ENCODE results near the gene NFXL1.
"Not testable (repeated sequence)": the region's sequence is repeated elsewhere in the genome, so short reads cannot be mapped to it uniquely, and the experiment has no call there.

The NFXL1 gene

DNA sequence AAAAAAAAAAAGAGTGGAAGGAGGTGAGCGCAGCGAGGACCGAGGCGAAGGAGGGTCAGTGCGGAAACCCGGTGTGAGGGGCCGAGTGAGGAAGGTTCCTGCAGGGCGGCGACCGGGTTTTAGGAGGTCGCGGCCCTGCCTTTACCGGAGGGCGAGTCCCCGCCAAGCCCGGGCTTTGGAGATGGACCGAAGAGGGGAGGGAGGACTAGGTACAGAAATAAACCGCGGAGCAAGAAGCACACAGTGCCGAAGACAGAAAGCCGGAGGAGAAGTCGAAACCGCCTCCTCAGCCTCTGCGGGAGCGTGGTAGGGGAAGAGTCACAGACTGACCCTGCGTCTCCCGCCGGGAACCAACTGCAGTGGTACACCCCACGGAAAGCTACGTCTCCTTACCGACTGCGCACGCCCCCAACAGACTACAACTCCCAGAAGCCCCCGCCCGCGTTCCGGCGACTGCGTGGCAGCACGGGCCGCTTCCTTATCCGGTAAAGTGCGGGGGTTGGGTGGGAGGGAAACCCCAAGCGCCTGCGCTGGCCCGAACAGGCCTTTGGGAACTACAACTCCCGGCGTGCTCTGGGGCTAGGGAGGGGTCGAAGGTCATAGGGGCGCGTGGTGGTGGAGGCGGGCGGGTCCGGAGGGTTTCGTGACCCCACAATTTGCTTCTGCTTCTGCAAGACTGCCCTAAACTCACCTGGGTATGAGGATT is at the start of gene NFXL1:
Gene NFXL1 (minus strand): TSS at position 364 of the 706 bp plus-strand sequence. CDS start 380 bp downstream, outside the sequence.
- peak; percentile 95 for DNase-seq

DNA sequence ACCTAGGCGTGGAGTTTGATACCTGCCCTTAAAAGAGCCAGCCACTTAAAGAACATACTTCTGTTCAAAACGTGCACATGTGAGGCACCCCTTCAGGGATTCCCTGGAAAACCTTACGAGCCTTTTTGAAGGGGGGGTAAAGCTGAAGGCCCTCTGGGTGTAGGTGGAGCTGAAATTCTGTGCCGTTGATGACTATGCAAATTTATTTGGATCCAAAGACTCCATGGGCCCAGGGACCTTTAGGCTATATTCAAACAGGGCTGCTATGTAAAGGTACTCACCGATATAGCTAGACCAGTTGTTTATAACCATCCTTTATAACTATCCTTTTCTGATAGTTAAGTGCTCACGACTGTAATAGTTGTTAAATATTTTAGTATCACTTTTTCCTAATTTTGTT is 40.3 kb upstream of the NFXL1 start:
- no peak for DNase-seq

DNA sequence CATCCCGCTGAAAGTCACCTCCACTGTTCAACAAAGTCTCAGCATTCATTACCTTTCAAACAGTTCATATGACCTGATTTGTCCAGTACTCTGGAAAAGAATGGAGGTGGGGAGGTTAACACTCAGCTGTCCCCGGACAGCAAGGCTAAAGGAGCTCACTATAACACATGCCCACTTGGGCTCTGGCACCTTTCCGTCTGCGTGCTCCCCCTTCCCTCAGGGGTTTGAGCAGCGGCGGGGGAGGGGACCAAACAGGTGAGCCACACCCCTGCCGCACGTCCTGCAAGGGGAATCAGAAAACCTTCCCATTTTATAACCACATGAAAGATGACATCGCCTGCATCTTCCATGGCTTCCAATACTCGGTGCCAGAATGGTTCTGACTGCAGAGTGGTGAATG is 39.9 kb upstream of the NFXL1 start:
- DNase-seq: no peak

DNA sequence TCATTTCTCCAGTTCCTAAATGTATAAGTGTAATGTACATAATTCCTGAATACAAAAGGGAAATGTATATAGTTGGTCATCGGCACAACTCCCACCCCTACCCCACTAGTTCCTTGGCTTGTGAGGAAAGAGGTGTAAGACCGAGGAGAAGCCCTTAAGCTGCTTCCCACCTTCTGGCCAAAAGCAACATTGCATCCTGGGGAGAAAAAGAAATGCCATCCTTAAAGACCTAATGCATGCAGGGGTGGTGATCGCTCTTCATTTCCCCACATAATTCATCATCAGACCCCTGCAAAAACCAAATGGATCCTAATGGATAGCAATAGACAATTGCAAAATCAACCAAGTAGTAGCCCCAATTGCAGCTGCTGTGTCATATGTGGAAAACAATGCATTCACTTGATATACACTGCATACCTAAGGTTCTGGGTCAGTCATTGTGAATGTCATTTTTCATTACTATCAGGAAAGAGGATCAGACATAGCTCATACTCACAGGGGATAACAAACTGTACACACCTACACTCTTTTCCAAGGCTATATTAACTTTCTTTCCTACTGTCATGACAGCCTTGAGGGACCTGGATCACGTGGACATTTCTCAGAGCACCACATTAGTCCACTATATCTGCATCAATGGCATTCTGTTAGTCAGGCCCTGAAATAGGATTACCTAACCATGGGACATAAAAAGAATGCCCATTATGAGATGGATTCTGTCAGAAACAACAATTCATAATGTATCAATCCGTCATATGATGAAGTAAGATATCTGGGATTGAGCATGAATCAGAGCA is 31.7 kb upstream of the NFXL1 start:
- no peak for DNase-seq

DNA sequence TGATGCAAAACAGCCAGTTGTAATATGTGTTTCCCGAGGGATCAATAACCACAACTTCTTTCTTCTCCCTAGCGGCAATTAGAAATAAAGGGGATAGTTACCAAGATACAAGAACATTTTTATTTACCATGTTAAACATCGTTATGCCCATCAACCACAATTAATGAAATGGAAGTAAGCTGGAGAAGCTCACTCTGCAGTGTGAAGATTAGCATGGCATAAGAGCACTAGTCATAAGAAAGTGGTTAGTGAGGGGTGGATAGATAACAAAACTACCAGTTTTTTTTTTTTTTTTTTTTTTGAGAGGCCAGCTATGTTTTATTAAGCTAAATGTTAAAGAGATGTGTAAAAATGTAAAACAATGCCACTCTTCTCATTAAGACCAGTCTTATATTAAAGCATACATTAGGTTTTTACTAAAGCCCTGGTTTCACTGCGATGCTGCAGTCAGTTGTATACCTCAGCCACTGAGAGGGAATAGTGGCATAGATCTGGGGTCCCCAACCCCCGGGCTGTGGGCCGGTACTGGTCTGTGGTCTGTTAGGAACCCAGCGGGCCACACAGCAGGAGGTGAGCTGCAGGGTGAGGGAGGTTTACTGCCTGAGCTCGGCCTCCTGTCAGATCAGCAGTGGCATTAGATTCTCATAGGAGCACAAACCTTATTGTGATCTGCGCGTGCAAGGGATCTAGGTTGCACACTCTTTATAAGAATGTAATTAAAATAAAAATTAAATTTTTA is 27.9 kb upstream of the NFXL1 start:
- DNase-seq: no peak

DNA sequence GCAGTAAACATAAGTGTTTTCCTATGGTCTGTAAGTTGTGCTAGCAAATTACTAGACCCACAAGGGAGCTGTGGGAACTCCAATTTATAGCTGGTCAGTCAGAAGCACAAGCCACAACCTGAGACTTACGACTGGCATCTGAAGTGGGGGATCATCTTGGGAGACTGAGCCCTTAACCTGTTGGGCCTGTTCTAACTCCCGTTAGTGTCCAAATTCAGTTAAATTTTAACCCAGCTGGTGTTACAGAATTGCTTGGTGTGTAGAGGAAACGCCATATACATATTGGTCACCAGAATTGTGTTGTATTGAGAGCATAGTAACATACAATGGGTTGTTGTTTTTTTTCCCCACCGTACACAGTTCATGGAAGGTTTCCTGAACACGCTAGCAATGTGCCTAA is 25.1 kb upstream of the NFXL1 start:
- no peak for DNase-seq

DNA sequence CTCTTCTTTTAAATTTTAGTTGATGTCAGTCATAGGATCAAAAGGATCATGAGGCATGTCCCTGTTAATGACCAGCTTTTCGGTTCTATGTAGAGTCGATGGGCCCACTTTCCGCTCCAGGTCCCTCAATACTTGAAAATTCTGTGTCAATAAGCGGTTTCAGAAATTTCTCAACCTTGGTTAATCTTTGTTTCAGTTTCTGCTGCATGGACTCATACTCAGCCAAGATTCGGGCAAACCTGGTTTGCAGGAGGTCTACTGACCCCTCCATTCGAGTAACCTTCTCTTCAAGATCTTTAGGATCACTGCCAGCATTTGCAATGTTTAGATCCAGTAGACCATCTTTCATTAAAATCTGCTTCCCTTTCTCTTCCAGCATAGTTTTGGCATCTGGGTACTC is 22.0 kb upstream of the NFXL1 start:
- DNase-seq: no peak

DNA sequence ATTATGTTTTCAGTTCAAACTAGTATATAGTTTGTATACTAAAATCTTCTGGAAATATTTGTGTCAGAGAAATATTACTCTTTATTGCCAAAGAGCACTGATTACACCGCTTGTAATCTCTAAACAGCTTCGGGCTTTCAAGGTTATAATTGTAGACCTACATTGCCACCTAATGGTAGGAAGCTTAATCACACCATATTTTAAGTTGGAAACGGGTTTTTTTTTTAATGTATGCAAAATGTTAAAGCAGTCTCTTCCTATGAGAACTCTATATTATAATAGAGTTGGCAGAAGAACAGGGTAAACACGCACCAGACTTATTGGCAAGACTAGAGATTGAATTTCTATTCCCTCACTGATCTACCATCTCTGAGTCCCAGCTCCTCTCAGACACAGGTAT is 19.5 kb upstream of the NFXL1 start:
- peak; percentile 52 for DNase-seq

DNA sequence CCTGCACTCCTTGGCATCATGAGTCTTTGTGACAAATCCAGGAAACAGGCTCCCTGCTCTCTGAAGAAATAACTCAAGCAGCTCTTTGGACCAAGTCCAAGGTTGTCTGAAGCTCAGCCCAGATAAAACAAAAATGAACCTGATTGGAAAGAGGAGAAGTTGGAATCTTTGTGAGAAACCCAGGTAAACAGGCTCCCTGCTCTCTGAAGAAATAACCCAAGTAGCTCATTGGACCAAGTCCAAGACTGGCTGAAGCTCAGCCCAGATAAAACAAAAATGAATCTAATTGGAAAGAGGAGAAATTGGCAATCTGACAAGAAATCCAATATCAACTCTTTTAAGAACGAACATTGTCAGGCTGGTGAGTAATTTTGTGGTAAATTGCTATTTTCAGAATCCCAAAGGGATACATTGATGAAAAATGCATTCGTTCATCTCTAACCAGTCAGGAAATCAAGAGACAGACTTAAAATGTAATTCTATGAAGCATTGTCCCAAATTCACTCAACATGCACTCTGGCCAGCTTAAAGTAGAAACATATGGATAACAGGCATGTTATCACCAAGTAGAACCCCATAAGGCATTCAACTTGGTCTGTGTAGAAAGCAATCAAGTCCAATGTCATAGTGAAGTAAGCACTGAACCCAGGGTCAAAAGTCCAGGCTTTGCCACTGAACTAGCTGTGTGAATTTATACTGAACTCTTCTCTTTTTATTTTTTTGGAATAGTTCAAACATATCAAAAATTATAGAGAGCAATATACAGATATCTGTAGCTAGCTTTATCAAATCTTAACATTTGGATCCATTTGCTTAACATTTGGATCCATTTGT is 16.8 kb upstream of the NFXL1 start:
- no peak for DNase-seq

DNA sequence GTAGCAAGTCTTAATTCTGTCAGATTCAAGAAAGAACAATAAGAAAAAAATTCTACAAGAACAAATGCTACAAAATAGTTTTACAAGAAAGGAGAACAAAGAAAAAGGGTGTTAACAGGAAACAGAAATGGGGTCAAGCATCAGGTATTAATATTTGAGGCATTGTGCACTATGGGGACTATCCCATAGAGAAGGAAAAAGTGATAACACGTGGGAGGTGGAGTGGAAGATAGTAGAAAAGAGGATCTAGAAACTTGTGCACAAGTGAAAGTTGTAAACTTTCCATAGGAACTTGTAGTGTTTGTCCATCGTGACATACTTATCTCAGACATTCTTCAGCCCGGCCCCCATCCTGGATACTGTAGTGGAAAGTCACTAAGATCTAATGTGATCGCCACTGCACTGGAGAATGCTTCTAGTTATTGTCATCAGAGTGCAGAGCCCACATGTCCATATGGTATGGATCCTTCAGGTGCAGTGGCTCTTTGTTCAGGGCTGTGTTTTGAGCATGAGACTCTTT is 15.4 kb upstream of the NFXL1 start:
- no peak for DNase-seq

DNA sequence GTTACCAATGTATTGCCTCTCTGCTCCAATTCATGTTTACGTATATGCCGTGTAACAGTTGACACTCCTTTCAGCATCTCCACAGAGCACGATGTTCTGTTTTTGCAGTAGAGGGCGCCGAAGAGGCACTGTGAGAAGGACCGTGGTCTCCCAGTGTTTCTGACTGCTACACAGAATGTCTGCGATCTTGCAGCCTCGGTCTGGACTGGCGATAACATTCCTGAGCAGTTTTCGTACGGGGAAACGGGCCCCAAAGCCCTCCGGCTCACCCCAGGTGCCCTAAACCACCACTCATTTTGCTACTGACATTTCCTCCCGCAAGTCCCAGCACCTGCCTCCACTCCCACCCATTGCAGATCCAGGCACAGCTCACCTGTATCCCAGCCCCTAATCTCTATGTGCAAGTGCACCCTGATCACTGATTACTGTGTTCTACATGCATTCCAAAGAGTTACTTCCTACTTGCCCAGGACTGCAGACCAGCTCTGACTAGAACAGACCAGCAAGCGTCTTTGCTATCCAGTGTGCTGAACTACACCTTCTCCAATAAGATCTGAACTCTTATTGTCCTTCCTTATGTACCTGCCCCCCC is 12.4 kb upstream of the NFXL1 start:
- DNase-seq: peak; percentile 59

DNA sequence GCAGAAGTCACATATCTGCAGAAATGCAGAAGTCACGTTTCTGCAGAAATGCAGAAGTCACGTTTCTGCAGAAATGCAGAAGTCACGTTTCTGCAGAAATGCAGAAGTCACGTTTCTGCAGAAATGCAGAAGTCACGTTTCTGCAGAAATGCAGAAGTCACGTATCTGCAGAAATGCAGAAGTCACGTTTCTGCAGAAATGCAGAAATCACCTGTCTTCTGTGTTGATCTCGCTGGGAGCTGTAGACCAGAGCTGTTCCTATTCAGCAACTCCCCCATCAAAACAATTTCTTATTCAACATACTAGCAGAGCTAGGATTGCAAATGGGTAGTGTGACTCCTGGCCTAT is 8.9 kb upstream of the NFXL1 start:
- DNase-seq: not testable (repeated sequence)

DNA sequence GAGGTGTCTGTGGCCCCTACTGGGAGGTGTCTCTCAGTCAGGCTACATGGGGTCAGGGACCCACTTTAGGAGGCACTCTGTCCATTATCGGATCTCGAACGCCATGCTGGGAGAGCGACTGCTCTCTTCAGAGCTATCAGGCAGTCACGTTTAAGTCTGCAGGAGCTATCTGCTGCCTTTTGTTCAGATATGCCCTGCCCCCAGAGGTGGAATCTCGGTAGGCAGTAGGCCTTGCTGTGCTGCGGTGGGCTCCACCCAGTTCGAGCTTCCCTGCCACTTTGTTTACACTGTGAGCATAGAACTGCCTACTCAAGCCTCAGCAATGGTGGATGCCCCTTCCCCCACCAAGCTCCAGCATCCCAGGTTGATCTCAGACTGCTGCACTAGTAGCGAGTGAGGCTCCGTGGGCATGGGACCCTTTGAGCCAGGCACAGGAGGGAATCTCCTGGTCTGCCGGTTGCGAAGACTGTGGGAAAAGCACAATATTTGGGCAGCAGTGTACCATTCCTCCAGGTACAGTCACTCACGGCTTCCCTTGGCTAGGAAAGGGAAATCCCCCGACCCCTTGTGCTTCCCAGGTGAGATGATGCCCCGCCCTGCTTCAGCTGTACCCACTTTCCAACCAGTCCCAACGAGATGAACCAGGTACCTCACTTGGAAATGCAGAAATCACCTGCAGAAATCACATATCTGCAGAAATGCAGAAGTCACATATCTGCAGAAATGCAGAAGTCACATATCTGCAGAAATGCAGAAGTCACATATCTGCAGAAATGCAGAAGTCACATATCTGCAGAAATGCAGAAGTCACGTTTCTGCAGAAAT is 8.3 kb upstream of the NFXL1 start:
- DNase-seq: not testable (repeated sequence)

DNA sequence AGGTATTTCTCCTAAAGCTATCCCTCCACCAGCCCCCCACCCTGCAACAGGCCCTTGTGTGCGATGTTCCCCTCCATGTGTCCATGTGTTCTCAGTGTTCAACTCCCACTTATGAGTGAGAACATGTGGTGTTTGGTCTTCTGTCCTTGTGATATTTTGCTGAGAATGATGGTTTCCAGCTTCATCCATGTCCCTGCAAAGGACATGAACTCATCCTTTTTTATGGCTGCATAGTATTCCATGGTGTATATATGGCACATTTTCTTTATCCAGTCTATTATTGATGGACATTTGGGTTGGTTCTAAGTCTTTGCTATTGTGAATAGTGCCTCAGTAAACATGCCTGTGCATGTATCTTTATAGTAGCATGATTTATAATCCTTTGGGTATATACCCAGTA is 2.8 kb upstream of the NFXL1 start:
- DNase-seq: not testable (repeated sequence)

DNA sequence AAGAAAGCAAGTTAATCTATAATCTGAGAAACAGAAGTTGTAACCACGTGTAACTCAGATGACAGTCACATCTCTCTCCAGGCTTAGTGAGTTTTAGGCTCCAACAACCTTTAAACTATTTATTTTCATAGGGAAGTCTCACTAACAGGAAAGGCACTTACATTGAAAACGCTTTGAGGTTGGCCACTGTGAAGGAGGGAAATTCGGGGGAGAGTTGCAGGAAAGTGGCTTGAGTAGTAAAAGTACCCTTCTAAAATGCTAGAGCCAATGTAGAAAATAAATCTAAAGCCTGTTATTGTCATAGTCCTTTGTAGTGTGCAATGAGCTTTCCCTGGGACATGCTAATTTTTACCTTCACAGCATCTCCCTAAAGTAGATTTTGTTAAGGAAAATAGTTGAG is 995 bp upstream of the NFXL1 start:
- no peak for DNase-seq

DNA sequence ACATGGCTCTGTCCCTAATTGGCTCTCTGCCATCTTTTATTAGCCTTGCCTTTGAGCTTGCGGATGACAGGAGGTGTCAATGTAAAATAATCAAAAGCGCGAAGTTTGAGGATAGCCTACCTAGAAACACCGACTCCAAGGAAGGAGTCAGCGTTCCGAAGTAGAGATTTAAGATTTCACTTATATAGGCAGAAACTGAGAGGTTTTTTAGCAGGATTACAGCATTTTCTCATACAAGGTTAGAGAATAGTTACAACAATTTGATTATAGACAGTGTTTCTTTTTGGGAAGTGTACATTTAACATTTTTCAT is 499 bp upstream of the NFXL1 start:
- DNase-seq: no peak

DNA sequence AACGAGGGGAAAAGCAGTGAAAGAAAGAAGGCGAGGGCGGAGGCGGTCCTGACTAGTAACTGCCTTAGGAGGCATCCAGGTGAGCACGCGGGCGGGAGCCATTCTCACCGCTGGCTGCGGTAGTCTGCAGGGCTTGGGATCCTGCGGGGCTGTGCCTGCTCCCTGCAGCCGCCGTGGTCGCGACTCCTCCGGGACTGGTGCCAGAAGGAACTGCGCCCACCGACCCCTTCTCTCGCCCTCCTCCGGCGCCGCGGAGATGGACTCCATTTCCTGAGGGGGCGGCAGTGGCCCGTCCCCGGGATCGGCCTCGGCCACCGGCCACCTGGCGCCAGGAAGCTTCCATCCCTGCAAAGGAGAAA is 543 bp downstream of the NFXL1 start:
- peak; percentile 25 for DNase-seq

DNA sequence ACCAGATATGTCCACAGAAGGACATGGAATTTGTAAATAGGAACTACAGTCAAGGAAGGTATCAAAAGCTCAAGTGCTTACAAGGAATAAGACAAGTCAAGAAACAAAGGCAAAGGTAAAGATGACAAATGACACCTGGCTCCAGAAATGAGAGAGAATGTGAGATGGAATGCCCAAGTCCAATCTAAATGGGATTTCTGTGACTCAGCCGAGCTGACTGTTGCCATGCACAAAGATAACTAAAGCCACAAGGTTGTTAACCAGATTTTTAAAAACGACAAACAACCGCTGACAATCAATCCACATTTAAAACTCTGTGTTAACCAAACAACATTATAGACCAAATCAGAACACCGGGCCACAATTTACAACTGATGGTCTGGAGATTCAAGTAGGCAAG is 1.1 kb downstream of the NFXL1 start:
- no peak for DNase-seq

DNA sequence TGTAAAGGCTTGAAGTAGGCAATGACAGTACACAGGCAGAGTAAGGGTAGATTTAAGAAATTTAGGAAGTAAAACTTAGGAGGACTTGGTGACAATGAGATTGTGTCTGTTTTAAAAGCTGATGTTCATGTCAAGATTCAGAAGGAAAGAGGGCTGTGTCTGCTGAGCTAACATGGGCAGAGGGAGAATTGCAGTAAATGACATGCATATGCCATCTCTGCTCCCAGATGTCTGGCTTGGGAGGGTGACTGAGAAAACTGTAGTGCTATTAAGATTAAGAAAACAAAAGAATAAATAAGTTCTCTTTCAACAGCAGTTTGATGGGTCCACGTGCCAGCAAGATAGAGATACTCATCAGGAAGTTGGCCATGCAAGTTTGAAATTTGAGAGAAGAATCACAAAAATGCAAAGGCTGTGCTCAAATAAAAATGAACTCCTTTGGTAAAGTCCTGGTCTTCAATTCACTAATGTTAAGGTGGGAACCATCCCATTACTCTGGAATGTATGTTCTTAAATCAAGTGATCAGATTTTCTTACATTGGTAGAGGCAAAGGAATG is 7.2 kb downstream of the NFXL1 start:
- DNase-seq: no peak

DNA sequence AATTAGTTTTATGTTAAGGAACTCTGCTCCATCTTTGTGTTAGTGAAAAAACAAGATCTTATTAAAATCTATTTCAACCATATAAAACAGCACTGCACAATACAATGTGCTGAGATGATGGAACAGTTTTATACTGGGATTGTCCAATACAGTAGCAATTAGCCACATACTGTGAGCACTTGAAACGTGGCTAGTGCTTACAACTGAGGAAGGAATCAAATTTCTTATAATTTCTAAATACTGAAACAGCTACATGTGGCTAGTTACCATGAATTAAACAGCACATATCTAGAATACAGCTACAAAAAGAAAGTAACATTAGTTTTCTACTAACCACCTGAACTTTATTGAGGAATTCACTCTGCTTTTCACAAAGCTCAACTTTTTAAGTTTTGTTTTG is 14.7 kb downstream of the NFXL1 start:
- DNase-seq: no peak

DNA sequence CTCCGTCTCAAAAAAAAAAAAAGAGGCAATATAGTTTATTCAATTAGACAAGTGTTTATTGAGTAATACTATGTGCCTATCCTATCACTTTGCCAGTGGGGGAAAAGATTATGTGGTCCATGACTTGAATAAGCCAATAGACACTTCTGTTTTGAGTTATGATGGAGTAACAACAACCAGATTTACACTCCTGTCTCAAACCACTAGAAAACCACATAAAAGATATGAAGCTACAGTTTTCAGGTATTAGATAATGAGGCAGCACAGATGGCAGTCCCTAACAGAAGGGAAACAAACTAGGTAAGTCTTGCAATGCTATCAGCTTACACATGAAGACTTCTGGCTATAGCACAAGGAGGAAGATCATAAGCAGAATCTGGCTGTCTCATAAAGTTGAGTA is 22.5 kb downstream of the NFXL1 start:
- DNase-seq: no peak
